GM18873 (cell line): ENCODE results near the gene AUTS2.

Source experiments
- ATAC-seq: cut with Tn5 transposase; IDR thresholded peaks from one replicate; pipeline ENCODE4 v1.9.1; 2021; ENCODE audit warnings: mild to moderate bottlenecking, moderate library complexity, moderate number of reproducible peaks; ENCODE audit not compliant: unreplicated experiment, low FRiP score

Gene AUTS2

DNA sequence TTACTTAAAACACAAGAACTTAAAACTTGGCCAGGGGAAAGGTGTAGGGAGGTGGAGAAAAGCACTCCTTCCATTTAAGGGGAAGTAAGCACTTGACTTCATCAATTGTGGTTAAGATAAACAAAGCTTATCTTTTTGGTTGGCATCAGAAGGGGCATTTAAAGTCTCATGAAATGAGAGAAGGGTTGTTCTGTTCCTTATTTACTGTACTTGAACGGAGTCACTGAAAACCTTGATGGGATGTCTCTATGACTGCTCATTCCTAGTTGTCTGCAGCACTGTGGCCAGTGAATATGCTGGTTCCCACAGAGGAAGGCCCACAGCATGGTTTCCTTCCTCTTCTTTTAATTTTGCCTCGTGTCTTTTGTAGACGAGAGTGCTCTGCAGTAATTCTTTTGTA is 229.3 kb downstream of the AUTS2 start:
- no peak for ATAC-seq

GRCh38 chr7:69832356-69832755 is 234.1 kb downstream of the AUTS2 start:
- no peak for ATAC-seq

- ATAC-seq: no peak
Measured at GRCh38 chr7:69833964-69834363, 235.7 kb downstream of the AUTS2 start.

DNA sequence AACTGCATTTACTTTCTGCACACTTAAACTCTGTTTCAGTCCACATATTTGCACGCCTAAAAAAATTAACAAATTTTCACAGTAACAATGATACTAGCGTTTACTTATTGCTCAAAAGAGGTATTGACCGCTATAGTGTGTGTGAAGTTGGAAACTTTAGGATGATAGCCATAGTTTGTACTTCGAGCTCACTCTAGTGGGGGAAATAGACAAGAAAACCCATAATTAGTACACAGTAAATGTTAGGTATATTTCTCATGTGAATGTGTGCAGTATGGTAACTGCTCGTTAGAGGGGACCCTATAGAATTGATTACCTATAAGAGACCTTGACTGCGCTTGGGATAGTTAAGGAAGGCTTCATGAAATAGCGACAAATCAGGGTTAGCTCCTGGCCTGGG is 238.4 kb downstream of the AUTS2 start:
- no peak for ATAC-seq

GRCh38 chr7:69837387-69838068 is 239.3 kb downstream of the AUTS2 start:
- ATAC-seq: no peak

GRCh38 chr7:69839782-69840181 is 241.5 kb downstream of the AUTS2 start:
- peak; percentile 48 for ATAC-seq

DNA sequence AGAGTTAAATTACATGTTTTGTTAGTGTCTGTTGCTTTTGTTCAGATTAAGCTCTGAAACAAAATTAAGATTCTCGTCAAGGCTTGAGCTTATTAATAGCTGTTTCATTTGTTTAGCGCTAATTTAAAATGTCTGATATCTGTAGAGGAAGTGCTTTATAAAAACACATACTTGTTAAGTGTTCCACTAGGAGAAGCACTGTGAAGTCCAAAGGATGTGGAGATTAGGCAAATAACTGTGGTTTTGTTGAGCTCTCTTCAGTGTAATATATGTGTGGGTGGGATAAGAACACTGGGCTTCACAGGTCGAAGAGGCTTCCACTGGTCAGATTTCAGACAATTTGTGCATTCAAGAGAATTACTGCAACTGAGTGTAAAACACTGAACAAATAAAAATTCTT is 242.0 kb downstream of the AUTS2 start:
- no peak for ATAC-seq

- peak; percentile 66 for ATAC-seq
Measured at GRCh38 chr7:69843653-69844052, 245.4 kb downstream of the AUTS2 start.

DNA sequence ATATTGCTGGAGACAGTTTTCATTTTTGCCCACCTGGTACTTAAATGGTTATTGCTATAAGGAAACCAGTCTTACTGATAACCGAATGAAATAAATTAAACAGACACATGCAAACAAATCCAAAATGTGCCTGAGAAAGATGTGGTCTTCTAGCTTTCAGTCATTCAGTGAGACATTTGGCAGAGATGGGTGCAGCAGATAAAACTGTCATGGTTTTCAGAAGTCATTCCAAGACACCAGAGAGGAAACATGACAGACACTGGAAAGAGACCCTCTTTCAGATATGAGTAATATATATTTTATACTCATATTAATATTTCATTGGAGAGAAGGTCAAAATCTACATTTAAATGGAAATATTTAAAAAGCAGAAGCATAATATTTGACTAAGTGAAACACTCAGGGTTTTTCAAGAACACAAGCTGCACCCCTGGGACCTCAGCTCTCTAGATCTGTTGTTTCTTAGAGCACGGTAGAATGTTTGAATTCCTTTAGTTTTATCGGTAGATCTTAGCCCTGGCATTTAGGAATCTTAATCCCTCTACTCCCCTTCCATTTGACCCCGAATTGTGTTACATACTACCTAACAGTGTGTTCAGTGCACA is 246.1 kb downstream of the AUTS2 start:
- ATAC-seq: peak; percentile 35

DNA sequence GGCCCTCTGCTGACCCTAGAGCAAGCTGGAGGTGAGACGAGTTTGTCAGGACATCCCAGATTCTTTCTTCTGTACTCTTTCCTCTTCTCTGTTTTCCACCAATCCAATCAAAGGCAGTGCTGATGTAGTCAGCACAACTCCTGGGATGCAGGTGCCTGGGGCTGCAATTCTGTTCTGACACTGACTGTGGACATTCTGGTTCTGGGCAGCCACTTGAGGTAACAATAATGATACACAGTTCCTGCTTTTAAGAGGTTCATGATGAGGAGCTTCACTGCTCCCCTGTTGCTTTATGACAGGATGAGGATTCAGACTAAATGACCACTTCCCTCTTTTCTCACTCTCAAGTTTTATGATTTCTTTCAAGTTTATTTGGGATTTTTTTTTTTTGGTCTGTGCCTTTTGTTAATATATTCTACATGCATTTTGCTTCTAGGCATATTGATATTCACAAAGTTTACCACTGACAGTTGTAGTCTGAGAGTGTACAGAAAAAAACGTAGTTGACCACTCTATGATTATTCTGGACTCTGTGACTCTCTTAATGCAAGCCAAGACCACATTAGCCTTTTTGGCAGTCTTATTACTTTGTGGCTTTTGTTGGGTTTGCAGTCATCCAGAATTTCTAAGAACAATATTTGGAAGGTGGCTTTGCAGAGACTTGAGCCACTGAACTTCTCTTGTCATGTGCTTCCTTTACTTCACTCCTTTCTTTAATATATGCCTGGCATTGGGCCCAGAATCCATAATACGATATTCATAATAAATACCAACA is 247.6 kb downstream of the AUTS2 start:
- no peak for ATAC-seq

DNA sequence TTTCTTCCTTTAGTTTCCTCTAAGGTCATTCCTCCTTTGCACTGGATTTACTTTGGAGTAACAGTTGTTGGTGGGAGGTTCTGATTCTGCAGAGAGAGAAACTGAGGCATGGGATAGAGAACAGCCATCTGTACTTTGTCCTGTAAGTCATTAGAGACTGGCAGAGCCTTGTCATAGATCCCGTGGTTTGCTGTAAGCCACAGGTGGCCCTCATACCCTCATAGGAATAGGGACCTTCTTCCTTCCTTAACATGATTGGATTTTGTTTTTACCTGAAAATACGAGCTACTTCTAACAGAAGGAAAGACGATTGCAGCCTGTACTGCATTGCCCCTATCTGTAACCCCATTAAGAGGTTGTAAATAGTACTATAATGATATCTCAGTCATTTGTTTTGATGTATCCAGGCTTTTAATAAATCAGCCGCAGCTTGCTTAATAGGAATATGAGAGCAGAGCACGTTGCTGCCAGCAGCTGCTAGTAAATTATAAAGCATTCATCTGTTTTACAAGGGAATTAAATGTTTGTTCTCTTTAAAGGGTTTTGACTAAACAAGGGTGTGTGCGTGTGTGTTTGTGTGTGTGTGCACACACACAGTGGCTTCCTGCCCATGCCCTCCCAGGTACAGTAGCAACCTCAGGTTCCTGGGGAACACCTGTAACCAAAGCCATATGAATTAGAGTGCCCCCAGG is 249.8 kb downstream of the AUTS2 start:
- no peak for ATAC-seq

GRCh38 chr7:69849268-69849667 is 251.0 kb downstream of the AUTS2 start:
- no peak for ATAC-seq

DNA sequence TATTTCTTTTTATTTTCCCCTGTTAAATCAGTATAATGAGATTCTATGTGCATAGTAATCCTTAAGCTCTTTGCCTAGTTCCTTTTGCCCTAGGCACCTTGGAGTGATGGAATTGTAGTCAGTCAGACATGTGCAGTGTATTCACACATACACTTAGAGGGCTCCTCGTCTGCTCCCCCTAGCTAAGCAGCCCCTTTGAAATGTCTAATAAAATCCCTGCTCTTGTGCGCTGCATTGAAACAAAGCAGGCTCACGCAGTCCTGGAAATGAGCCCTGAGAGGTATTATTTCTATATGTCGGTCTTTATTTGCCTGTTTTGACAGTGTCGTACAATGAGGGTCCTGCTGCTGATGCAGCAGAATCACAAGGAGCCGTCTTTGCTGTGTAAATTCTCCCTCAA is 258.7 kb downstream of the AUTS2 start:
- no peak for ATAC-seq

GRCh38 chr7:69858471-69858870 is 260.2 kb downstream of the AUTS2 start:
- ATAC-seq: no peak

DNA sequence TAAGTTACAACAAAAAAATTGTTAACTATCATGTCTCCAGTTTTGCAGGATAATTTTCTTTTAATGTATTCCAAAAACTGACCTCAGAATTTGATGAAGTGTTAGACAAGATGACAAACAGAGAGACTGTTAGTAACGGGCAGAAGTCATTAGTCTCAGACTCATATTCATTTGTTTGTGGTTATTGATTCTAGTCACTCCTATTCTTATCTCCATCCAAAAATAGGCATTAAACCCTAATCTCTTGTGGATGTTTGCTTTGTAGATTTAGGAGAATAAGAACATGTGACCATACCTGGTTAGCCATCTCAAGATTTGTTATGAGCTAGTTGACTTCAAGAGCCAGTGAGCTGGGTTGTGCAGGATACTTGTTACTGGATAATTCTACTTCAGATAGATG is 261.1 kb downstream of the AUTS2 start:
- ATAC-seq: peak; percentile 49

DNA sequence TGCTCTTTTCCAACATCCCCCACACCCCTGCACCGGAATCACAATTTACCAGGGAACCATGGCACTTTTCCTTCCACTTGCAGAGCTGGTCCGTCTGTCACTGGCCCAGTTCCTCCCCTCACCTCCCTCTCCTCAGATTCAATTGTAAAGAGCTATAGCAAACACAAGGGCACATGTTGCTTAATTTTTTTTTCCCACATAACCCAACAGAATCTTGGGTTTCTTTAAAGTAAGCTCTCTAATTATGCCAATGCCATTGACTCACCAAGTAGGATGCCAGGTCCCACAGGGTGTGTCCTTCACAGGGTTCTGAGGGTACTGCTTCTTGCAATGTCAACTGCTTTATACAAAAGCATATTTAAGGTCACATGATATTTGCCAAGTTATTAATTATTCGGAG is 262.2 kb downstream of the AUTS2 start:
- no peak for ATAC-seq

GRCh38 chr7:69860941-69861622 is 262.8 kb downstream of the AUTS2 start:
- no peak for ATAC-seq

- no peak for ATAC-seq
Measured at GRCh38 chr7:69862413-69863064, 264.3 kb downstream of the AUTS2 start.

GRCh38 chr7:69864274-69864673 is 266.0 kb downstream of the AUTS2 start:
- ATAC-seq: no peak

DNA sequence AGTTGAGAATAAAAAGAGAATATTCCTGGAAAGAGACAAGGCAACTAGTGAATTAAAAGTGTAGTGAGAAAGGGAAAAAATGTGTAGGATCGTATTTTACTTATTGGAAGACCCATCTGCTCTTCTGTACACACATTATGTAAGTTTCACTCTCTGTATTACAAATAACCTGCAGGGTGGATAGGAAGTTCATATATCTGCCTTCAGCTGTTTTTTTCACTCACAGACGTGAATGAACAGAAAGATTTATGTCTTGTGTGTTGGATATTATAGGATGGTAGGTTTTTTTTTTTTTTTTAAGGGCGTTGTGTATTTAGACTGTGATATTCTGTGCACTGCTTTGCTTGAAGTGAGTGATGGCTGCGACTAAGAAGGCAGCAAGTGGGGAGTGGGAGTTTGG is 266.5 kb downstream of the AUTS2 start:
- no peak for ATAC-seq
